DND-41 (cell line): Measurements from ENCODE around the gene ALCAM.

ENCODE experiments used
- EZH2 ChIP-seq: IDR thresholded peaks from 3 replicates; pipeline ENCODE4 v1.6.1; 2012; ENCODE audit warnings: borderline replicate concordance, low read depth, mild to moderate bottlenecking, moderate library complexity, low read length, inconsistent platforms; ENCODE audit not compliant: severe bottlenecking
- TF ChIP-seq, protein P1 (sequence below): IDR thresholded peaks from 2 replicates; pipeline ENCODE4 v1.5.1; 2012; ENCODE audit warnings: borderline replicate concordance, low read length, moderate library complexity, mild to moderate bottlenecking; ENCODE audit not compliant: poor library complexity, severe bottlenecking; ENCODE audit errors: extremely low read depth

DNA sequence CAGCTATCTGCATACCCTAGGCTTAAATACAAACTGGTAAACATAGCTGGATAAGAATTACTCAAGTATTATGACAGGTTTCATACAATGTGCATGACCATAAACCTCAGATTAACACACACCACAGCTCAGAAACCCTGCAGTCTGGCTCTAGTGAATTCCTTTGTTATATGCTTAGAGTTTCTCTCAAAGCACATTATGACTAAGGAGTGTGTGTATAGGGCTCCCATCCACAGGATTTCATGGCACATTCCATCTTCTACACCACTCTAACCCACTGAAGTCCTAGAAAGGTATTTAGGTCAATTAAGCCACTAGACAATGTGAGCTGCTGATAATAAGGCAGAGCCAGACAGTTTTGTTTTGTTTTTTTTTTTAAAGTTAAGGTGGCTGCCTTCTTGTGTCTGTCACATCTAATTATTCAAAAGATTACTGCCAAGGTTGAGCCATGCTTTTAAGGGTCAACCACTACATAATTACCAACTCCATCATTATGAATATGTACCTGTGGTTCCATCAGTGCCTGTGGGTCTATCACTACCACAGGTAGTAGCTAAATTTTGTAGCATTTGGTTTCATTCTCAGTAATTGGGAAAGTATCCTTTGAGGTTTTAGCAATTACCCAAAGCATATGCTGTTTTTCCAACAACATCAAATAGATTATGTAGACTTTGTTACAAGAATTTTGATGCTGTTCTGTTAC lies 107.0 kb downstream of the ALCAM start:
- TF ChIP-seq, protein P1, sequence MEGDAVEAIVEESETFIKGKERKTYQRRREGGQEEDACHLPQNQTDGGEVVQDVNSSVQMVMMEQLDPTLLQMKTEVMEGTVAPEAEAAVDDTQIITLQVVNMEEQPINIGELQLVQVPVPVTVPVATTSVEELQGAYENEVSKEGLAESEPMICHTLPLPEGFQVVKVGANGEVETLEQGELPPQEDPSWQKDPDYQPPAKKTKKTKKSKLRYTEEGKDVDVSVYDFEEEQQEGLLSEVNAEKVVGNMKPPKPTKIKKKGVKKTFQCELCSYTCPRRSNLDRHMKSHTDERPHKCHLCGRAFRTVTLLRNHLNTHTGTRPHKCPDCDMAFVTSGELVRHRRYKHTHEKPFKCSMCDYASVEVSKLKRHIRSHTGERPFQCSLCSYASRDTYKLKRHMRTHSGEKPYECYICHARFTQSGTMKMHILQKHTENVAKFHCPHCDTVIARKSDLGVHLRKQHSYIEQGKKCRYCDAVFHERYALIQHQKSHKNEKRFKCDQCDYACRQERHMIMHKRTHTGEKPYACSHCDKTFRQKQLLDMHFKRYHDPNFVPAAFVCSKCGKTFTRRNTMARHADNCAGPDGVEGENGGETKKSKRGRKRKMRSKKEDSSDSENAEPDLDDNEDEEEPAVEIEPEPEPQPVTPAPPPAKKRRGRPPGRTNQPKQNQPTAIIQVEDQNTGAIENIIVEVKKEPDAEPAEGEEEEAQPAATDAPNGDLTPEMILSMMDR, result no peak
- no peak for TF ChIP-seq EZH2
